Measurements from ENCODE around the gene METTL26. TPM values are rescaled to one million over a fixed set of nuclear protein-coding genes. Genes with fewer than 3 reads are reported as not detected.

Gene METTL26
- polyA plus RNA-seq, 3 donors = 39.3 to 62.6 (median 60.9) TPM

- peak in 5 of 11 donors; percentile 33 to 61 (median 47) for DNase-seq (ENCODE audit: extremely low read depth in 1 of 11, low read depth in 9 of 11, low spot score in 4 of 11)
These were observed 43.0 kb upstream of the METTL26 start for GRCh38 chr16:678858-679813.

DNA sequence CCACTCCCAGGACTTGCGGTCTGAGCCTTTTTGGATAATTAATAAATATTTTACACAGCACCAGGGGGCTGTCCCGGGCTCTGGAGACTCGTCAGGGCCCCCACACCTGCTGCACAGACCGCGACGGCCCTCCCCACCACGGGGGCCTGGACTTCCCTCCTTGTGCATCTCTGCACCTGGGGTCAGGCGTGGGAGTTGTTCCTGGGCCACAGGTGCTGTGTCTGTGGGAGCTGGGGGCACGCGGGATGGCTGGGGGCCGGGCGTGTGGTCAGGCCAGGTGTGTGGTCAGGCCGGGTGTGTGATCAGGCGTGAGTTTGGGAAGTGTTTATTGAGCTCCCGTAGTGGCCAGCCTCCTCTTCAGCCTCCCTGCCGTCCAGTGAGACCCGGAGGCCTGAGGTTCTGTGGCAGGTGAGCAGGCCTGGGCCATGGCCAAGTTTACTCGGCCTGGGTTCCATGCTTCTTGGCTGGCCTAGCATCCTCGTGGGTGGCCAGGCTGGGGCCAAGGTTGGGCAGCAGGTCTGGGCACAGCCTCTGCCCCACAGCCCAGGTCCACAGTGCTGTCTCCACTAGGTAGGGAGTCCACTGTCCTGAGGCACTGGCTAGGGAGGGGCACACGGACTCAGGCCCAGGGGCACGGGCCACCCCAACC, 42.2 kb upstream of the METTL26 start:
- DNase-seq (ENCODE audit: extremely low read depth in 1 of 11, low read depth in 9 of 11, low spot score in 4 of 11) = no peak

DNA sequence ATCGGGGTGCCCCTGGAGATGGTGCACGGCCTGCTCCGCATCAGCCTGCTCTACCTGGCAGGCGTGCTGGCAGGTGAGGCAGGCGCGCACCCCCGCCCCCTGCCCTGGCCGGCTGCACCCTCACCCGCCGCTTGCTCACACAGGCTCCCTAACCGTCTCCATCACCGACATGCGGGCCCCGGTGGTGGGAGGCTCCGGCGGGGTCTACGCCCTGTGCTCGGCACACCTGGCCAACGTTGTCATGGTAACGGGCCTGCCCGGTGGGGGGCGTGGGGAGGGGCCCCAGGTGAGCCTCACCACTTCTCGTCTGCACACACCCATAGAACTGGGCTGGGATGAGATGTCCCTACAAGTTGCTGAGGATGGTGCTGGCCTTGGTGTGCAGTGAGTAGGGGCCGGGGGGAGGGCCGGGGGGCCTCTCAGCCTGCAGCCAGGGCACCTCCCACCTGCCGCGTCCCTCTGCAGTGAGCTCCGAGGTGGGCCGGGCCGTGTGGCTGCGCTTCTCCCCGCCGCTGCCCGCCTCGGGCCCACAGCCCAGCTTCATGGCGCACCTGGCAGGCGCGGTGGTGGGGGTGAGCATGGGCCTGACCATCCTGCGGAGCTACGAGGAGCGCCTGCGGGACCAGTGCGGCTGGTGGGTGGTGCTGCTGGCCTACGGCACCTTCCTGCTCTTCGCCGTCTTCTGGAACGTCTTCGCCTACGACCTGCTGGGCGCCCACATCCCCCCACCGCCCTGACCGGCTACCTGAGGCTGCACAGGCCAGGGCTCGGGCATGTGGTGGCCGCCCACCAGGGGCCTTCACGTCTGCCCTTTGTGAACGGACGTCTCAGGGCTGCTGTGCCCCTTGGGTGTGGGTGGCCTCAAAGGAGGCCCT, 41.4 kb upstream of the METTL26 start:
- DNase-seq (ENCODE audit: extremely low read depth in 1 of 11, low read depth in 9 of 11, low spot score in 4 of 11) = no peak

DNA sequence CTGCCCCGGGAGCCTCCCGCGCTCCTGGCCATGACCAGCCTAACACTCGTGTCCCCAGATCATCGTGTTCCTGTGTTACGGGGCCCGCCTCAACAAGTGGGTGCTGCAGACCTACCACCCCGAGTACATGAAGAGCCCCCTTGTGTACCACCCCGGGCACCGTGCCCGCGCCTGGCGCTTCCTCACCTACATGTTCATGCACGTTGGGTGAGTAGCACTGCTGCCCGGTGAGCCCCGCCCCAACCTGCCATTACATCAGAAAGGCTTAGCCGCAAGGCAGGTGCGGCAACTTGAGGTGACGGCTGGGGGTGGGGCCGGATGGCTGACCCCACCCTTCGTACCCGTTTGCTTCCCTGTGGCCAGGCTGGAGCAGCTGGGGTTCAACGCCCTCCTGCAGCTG, 40.8 kb upstream of the METTL26 start:
- no peak for DNase-seq (ENCODE audit: extremely low read depth in 1 of 11, low read depth in 9 of 11, low spot score in 4 of 11)

GRCh38 chr16:676565-676902, 40.4 kb upstream of the METTL26 start:
- DNase-seq (ENCODE audit: extremely low read depth in 1 of 11, low read depth in 9 of 11, low spot score in 4 of 11) = no peak

DNA sequence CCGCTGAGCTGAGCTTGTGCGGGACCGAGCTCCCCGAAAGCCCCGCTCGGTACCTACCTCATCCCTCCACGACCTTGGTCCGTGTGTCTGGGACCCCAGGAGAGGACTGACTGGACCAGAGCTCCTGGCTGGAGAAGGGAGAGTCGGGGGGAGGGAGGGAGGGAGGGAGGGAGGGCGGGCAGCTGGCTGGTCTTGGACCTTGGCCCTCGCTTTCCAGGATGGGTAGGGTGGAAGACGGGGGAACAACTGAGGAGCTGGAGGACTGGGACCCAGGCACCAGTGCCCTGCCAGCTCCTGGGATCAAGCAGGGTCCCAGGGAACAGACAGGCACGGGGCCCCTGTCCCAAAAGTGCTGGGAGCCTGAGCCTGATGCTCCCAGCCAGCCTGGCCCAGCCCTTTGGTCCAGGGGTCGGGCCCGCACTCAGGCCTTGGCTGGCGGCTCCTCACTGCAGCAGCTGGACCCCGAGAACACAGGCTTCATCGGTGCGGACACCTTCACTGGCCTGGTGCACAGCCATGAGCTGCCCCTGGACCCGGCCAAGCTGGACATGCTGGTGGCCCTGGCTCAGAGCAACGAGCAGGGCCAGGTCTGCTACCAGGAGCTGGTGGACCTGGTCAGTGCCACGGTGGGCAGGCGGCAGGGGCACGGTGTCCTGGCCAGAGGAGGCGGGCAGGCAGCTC, 39.9 kb upstream of the METTL26 start:
- no peak for DNase-seq (ENCODE audit: extremely low read depth in 1 of 11, low read depth in 9 of 11, low spot score in 4 of 11)

- DNase-seq (ENCODE audit: extremely low read depth in 1 of 11, low read depth in 9 of 11, low spot score in 4 of 11) = no peak
These were observed 39.1 kb upstream of the METTL26 start, which contains the start of gene RHBDL1 for GRCh38 chr16:674968-675883. TSS of gene RHBDL1 (plus strand) at chr16:675671. CDS start at chr16:675791, 120 bp downstream.

DNA sequence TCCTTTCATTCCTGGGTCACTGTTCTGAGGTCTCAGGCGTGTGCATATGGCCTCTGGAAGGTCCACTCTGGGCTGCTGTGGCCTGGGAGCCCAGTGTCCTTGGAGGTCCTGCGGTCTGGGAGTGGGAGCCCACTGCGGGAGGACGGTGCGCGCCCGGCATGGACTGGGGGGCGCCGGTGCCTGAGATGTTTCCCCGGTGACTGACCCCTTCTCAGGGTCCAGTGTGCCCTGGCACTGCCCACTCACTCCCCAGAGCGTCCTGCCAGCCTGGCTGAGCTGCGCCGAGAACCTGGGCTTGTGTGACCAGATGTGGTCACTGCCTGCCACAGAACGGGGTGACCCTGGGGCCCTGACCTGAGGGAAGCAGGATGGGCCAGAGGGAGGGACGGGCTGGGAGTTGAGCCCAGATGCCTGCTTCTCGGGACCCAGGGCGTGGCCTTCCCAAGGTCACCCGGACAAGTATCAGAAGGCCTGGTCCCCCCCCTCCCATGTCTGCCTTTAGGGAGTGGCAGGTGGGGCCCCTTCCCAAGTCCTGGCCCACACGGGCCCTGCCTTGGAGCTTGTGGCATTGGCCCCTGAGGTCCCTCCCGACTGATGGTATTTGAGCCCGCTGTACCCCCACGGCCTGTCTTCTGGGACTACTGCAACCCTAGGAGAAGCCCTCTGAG, 38.2 kb upstream of the METTL26 start:
- no peak for DNase-seq (ENCODE audit: extremely low read depth in 1 of 11, low read depth in 9 of 11, low spot score in 4 of 11)

GRCh38 chr16:673399-673991, 37.4 kb upstream of the METTL26 start:
- no peak for DNase-seq (ENCODE audit: extremely low read depth in 1 of 11, low read depth in 9 of 11, low spot score in 4 of 11)

DNA sequence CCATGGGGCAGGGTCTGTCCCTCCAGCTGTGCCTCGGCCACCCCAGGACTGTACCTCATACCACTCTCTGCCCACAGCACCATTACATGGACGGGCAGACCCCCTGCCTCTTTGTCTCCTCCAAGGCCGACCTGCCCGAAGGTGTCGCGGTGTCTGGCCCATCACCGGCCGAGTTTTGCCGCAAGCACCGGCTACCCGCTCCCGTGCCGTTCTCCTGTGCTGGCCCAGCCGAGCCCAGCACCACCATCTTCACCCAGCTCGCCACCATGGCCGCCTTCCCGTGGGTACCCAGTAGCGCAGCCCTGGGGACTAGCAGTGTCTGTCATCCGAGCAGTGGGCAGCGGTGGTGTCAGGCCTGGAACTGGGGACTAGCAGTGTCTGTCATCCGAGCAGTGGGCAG, 36.7 kb upstream of the METTL26 start:
- DNase-seq (ENCODE audit: extremely low read depth in 1 of 11, low read depth in 9 of 11, low spot score in 4 of 11) = no peak

DNA sequence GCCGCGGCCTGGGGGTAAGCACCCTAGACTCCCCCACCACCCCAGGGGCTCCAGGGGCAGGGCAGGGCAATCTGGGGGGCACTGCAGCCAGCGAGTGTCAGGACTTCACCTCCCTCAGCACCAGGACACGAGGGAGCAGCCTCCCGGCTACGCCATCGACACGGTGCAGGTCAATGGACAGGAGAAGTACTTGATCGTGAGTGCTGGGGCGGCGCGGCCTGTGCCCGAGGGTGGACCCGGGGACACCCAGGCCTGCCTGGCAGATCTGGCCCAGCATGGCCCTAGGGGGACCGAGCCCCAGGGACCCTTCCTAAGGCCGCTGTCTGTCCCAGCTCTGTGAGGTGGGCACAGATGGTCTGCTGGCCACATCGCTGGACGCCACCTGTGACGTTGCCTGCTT, 36.3 kb upstream of the METTL26 start:
- no peak for DNase-seq (ENCODE audit: extremely low read depth in 1 of 11, low read depth in 9 of 11, low spot score in 4 of 11)

DNA sequence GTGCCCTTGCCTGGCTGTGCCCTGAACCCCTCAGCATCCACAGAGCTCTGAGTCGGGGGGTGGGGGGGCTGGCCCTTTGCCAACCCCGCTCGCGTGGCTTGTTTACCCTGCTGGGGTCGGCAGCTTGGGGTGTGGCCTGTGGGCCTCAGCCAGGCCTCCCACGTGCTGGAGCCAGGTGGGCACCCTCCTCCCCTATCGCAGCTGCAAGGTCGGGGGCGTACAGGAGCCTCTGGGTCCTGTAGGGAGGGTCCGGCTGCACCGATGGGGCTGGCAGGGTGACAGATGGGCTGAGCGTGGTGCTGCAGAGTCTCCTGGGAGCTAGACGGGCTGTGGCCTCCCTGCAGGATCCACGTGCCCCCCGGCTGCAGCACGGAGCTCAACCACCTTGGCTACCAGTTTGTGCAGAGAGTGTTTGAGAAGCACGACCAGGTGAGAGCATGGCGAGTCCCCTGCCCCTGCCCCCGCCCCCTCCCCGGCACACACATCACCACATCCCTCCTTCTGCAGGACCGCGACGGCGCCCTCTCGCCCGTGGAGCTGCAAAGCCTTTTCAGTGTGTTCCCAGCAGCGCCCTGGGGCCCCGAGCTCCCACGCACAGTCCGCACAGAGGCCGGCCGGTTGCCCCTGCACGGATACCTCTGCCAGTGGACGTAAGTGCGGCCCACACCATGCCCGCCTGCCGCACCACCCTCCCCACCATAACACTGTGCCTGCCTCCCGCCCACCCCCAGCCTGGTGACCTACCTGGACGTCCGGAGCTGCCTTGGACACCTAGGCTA, 35.4 kb upstream of the METTL26 start:
- no peak for DNase-seq (ENCODE audit: extremely low read depth in 1 of 11, low read depth in 9 of 11, low spot score in 4 of 11)

DNA sequence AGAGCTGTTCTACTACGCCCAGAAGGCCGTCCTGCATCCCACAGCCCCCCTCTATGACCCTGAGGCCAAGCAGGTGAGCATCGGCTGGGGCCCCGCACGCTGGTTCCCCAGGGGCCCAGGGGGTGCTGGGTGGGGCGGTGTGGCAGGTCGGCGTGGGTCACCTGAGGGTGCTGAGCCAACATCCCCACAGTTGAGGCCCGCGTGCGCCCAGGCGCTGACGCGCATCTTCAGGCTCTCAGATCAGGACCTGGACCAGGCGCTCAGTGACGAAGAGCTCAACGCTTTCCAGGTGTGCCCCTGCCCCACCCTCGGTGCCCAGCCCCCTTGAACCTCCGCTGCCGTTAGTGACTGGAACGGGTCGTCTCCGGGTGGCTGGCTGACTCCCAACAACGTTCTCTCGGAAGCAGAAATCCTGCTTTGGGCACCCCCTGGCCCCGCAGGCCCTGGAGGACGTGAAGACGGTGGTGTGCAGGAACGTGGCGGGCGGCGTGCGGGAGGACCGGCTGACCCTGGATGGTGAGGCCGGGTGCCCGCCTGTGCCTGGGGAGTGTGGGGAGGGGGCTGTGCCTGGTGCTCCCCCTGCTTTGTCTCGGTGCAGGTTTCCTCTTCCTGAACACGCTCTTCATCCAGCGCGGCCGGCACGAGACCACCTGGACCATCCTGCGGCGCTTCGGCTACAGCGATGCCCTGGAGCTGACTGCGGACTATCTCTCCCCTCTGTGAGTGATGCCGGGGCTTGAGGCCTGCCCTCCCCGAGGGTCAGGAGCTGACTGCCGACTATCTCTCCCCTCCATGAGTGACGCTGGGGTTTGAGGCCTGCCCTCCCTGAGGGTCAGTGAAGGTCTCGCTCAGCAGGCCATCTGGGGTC, 34.6 kb upstream of the METTL26 start:
- no peak for DNase-seq (ENCODE audit: extremely low read depth in 1 of 11, low read depth in 9 of 11, low spot score in 4 of 11)

DNA sequence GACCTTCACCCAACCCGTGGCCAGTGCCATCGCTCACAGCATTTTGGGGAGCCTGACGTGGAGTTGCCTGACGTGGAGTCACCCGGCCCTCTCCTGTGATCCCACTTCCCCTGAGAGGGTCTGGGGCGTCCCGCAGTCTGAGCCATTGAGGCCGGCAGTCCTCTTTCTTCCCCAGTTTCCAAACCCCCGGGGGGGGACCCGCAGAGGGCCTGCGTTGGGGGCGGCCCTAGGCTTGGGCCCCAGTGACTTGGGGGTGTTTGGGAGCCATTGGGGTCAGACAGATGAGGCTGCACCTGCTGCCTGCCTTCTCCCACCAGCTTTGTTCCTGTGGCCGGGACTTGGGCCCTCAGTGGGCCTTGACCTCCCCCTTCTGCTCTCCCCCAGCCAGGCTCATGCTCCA, 33.6 kb upstream of the METTL26 start:
- no peak for DNase-seq (ENCODE audit: extremely low read depth in 1 of 11, low read depth in 9 of 11, low spot score in 4 of 11)

- DNase-seq (ENCODE audit: extremely low read depth in 1 of 11, low read depth in 9 of 11, low spot score in 4 of 11) = no peak
These were observed 32.5 kb upstream of the METTL26 start for GRCh38 chr16:668519-669171.

All from renal cortex interstitium (tissue), 11 donors.